HG02884 (cell line): ENCODE measurements around the gene TCEAL7.
A peak's percentile ranks its signal among the peaks of the same experiment; 100 is the strongest.
"Not testable (repeated sequence)": the region's sequence is repeated elsewhere in the genome, so short reads cannot be mapped to it uniquely, and the experiment has no call there.

Source experiments
- ATAC-seq: cut with Tn5 transposase; IDR thresholded peaks from one replicate; pipeline ENCODE4 v1.9.1; 2021; ENCODE audit warnings: mild to moderate bottlenecking, moderate library complexity; ENCODE audit not compliant: unreplicated experiment

The TCEAL7 gene

GRCh38 chrX:103329991-103330390 lies at the start of gene TCEAL7:
Gene TCEAL7, plus strand, starts transcription at chrX:103330239. Its CDS starts 1,165 bp downstream, at chrX:103331404.
- ATAC-seq, result no peak

- no peak for ATAC-seq
Measured at GRCh38 chrX:103293118-103293517, 36.9 kb upstream of the TCEAL7 start.

GRCh38 chrX:103304705-103305104 lies 25.3 kb upstream of the TCEAL7 start:
- ATAC-seq, result no peak

- ATAC-seq, result not testable (repeated sequence)
Measured at GRCh38 chrX:103305666-103306065, 24.4 kb upstream of the TCEAL7 start.

GRCh38 chrX:103309860-103310554 lies 20.0 kb upstream of the TCEAL7 start:
- no peak for ATAC-seq

GRCh38 chrX:103310555-103311398 lies 19.3 kb upstream of the TCEAL7 start, which contains the start of gene BEX2:
Gene BEX2, minus strand, starts transcription at chrX:103310990. Its CDS starts 1,014 bp downstream, at chrX:103309976.
- ATAC-seq, result peak; percentile 99

GRCh38 chrX:103311399-103311780 lies 18.6 kb upstream of the TCEAL7 start:
- ATAC-seq, result no peak

GRCh38 chrX:103330681-103331288 lies 746 bp downstream of the TCEAL7 start:
- ATAC-seq, result no peak

- ATAC-seq, result no peak
Measured at GRCh38 chrX:103338663-103339062, 8.6 kb downstream of the TCEAL7 start.

- no peak for ATAC-seq
Measured at GRCh38 chrX:103343105-103343504, 13.1 kb downstream of the TCEAL7 start.

GRCh38 chrX:103344606-103345005 lies 14.6 kb downstream of the TCEAL7 start:
- ATAC-seq, result no peak

GRCh38 chrX:103347682-103348397 lies 17.8 kb downstream of the TCEAL7 start:
- ATAC-seq, result no peak

GRCh38 chrX:103356130-103356798 lies 26.2 kb downstream of the TCEAL7 start, which contains the start of gene TCEAL9:
Gene TCEAL9, plus strand, starts transcription at chrX:103356506. Its CDS starts 1,179 bp downstream, at chrX:103357685.
- ATAC-seq, result peak; percentile 75

- ATAC-seq, result no peak
Measured at GRCh38 chrX:103356858-103357257, 26.8 kb downstream of the TCEAL7 start.

GRCh38 chrX:103357871-103358270 lies 27.8 kb downstream of the TCEAL7 start:
- no peak for ATAC-seq

- not testable (repeated sequence) for ATAC-seq
Measured at GRCh38 chrX:103359605-103360004, 29.6 kb downstream of the TCEAL7 start.

- no peak for ATAC-seq
Measured at GRCh38 chrX:103360092-103360491, 30.1 kb downstream of the TCEAL7 start.

GRCh38 chrX:103360916-103361315 lies 30.9 kb downstream of the TCEAL7 start:
- ATAC-seq, result no peak

- no peak for ATAC-seq
Measured at GRCh38 chrX:103361798-103362197, 31.8 kb downstream of the TCEAL7 start.

- no peak for ATAC-seq
Measured at GRCh38 chrX:103362474-103362873, 32.4 kb downstream of the TCEAL7 start.
